ENCODE results near the gene SRRD.

- TF ChIP-seq, protein P1, sequence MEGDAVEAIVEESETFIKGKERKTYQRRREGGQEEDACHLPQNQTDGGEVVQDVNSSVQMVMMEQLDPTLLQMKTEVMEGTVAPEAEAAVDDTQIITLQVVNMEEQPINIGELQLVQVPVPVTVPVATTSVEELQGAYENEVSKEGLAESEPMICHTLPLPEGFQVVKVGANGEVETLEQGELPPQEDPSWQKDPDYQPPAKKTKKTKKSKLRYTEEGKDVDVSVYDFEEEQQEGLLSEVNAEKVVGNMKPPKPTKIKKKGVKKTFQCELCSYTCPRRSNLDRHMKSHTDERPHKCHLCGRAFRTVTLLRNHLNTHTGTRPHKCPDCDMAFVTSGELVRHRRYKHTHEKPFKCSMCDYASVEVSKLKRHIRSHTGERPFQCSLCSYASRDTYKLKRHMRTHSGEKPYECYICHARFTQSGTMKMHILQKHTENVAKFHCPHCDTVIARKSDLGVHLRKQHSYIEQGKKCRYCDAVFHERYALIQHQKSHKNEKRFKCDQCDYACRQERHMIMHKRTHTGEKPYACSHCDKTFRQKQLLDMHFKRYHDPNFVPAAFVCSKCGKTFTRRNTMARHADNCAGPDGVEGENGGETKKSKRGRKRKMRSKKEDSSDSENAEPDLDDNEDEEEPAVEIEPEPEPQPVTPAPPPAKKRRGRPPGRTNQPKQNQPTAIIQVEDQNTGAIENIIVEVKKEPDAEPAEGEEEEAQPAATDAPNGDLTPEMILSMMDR (IDR thresholded peaks at IDR 0.05; ENCODE audit: low read depth, low read length): no peak
- no peak for TF ChIP-seq EZH2phosphoT487 (IDR thresholded peaks at IDR 0.05; ENCODE audit: low read depth)
Observed at GRCh38 chr22:26446808-26447515, 36.7 kb upstream of the SRRD start.
